Kidney glomerular epithelial cell (primary cell): ENCODE measurements around the gene SELL.
"Not testable (repeated sequence)": the region's sequence is repeated elsewhere in the genome, so short reads cannot be mapped to it uniquely, and the experiment has no call there.

Experiments used
- DNase-seq: peaks from one replicate; lab custom pipeline; 2025; lab: John Stamatoyannopoulos, UW

Gene SELL

GRCh38 chr1:169667699-169668596 is 43.5 kb downstream of the SELL start:
- DNase-seq: not testable (repeated sequence)

DNA sequence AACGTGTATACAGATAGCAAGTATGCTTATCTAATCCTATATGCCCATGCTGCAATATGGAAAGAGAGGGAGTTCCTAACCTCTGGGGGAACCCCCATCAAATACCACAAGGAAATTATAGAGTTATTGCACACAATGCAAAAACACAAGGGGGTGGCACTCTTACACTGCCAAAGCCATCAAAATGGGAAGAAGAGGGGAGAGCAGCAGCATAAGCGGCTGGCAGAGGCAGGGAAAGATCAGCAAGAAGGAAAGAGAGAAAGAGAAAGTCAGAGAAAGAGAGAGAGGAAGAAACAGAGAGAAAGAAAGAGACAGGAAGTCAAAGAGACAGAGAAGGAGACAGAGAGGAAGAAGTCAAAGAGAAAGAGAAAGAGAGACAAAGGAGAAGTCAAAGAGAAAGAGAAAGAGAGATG is 44.2 kb downstream of the SELL start:
- DNase-seq: not testable (repeated sequence)

- not testable (repeated sequence) for DNase-seq
These were observed 48.7 kb downstream of the SELL start for GRCh38 chr1:169662680-169663079.

- not testable (repeated sequence) for DNase-seq
These were observed 50.4 kb downstream of the SELL start for GRCh38 chr1:169661066-169661465.

DNA sequence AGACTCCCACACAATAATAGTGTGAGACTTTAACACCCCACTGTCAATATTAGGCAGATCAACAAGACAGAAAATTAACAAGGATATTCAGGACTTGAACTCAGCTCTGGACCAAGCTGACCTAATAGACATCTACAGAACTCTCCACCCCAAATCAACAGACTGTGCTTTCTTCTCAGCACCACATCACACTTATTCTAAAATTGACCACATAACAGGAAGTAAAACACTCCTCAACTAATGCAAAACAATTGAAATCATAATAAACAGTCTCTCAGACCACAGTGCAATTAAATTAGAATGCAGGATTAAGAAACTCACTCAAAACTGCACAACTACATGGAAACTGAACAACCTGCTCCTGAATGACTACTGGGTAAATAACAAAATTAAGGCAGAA is 52.6 kb downstream of the SELL start:
- not testable (repeated sequence) for DNase-seq

GRCh38 chr1:169653873-169654272 is 57.5 kb downstream of the SELL start:
- DNase-seq: no peak

DNA sequence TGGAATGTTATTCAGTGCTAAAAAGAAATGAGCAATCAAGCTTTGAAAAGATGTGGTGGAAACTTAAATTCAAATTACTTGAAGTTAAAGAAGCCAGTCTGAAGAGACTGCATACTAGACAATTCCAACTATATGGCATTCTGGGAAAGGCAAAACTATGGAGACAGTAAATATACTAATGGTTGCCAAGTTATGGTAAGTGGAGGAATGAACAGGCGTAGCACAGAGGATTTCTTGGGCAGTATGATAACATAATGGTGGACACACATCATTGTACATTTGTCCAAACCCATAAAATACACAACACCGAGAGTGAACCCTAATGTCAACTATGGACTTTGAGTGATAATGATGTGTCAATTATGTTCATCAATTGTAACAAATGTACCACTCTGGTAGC is 60.4 kb downstream of the SELL start:
- DNase-seq: no peak

GRCh38 chr1:169650551-169650950 is 60.9 kb downstream of the SELL start:
- no peak for DNase-seq

- DNase-seq: no peak
These were observed 62.7 kb downstream of the SELL start for GRCh38 chr1:169648709-169649108.

DNA sequence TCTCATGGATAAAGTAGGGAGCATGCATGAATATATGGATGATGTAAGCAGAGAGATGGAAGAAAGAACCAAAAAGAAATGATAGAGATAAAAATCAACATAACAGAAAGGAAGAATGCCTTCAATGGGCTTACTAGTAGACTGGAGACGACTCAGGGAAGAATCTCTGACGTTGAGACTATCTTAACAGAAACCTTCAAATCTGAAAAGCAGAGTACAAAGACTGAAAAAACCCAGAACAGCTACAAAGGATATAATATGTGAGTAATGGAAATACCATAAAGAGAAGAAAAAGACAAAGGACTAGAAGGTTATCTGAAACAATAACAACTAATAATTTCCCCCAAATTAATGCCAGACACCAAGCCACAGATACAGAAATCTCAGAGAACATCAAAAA is 63.2 kb downstream of the SELL start:
- no peak for DNase-seq

- DNase-seq: no peak
These were observed 63.9 kb downstream of the SELL start for GRCh38 chr1:169647512-169647911.

GRCh38 chr1:169644297-169644696 is 67.1 kb downstream of the SELL start:
- DNase-seq: no peak
